ENCODE results near the gene MS4A12. TPM values are rescaled to one million over a fixed set of nuclear protein-coding genes. Genes with fewer than 3 reads are reported as not detected.
A peak's percentile ranks its signal among the peaks of the same experiment; 100 is the strongest.
"Not testable (repeated sequence)": the region's sequence is repeated elsewhere in the genome, so short reads cannot be mapped to it uniquely, and the experiment has no call there.

The MS4A12 gene
- total and polyA plus RNA-seq, 8 donors, result not detected

GRCh38 chr11:60528934-60529333 is 36.4 kb downstream of the MS4A12 start:
- no peak for TF ChIP-seq CTCF (IDR thresholded peaks at IDR 0.05)
- Histone ChIP-seq H3K9me3 (no peaks in the 10 kb centered on the region), H3K36me3 (no peaks in the 10 kb centered on the region), H3K27ac (no peak overlapping the region), H3K4me1 (no peaks in the 10 kb centered on the region), H3K27me3 (no peaks in the 10 kb centered on the region), H3K4me3 (no peak overlapping the region)
- DNase-seq, result no peak
- intact Hi-C loops (cut with DNase I), result no loop called here
- ATAC-seq, result no peak

- intact Hi-C loops (cut with DNase I), result no loop called here
- no peak for TF ChIP-seq CTCF (IDR thresholded peaks at IDR 0.05)
Measured at GRCh38 chr11:60530454-60531100, 38.0 kb downstream of the MS4A12 start.

GRCh38 chr11:60532383-60532782 is 39.8 kb downstream of the MS4A12 start:
- H3K27me3 ChIP-seq; H3K9me3 ChIP-seq; H3K36me3 ChIP-seq; ATAC-seq; H3K27ac ChIP-seq; intact Hi-C loops (cut with DNase I); H3K4me3 ChIP-seq; H3K4me1 ChIP-seq: not testable (repeated sequence)
- DNase-seq, result peak in 1 of 4 donors; percentile 20

More at GRCh38 chr11:60530454-60531100, 38.0 kb downstream of the MS4A12 start:
- no peaks in the 10 kb centered on the region for H3K9me3 ChIP-seq
- DNase-seq (no peak), ATAC-seq (no peak)
- H3K4me1 ChIP-seq, result no peaks in the 10 kb centered on the region
- no peak overlapping the region for H3K27ac ChIP-seq
- H3K27me3 ChIP-seq, result no peaks in the 10 kb centered on the region
- no peaks in the 10 kb centered on the region for H3K36me3 ChIP-seq
- H3K4me3 ChIP-seq, result no peak overlapping the region

- H3K27ac ChIP-seq; H3K9me3 ChIP-seq; ATAC-seq; H3K4me1 ChIP-seq; H3K36me3 ChIP-seq; DNase-seq; intact Hi-C loops (cut with DNase I); H3K27me3 ChIP-seq; H3K4me3 ChIP-seq: not testable (repeated sequence)
Measured at GRCh38 chr11:60538627-60539026, 46.0 kb downstream of the MS4A12 start.

GRCh38 chr11:60544077-60544476 is 51.5 kb downstream of the MS4A12 start:
- H3K4me3 ChIP-seq, result no peak overlapping the region
- H3K4me1 ChIP-seq, result no peaks in the 10 kb centered on the region
- no peaks in the 10 kb centered on the region for H3K27me3 ChIP-seq
- no peak overlapping the region for H3K27ac ChIP-seq
- no peak for ATAC-seq
- H3K36me3 ChIP-seq, result no peaks in the 10 kb centered on the region
- intact Hi-C loops (cut with DNase I), result no loop called here
- no peaks in the 10 kb centered on the region for H3K9me3 ChIP-seq
- DNase-seq, result no peak
- TF ChIP-seq CTCF (IDR thresholded peaks at IDR 0.05), result no peak

Other genes with a start within 250 kb of the MS4A12 start
- 1 to 10 TPM; 1.4 to 2.1 TPM for gene MS4A4E, start 249.6 kb upstream of the MS4A12 start, total RNA-seq
- 1 to 10 TPM; 1.2 to 3.0 (median 2.2) TPM for gene MS4A4E, start 249.6 kb upstream of the MS4A12 start, polyA plus RNA-seq (ENCODE audit: insufficient read length in 6 of 6)
- 10 to 100 TPM; 57.5 to 93.6 TPM for gene MS4A4A, start 212.1 kb upstream of the MS4A12 start, total RNA-seq
- gene MS4A4A, start 212.1 kb upstream of the MS4A12 start, polyA plus RNA-seq (ENCODE audit: insufficient read length in 6 of 6), result 10 to 100 TPM in 5 of 6 donors, 1 to 10 TPM in 1; 7.4 to 15.4 (median 12.8) TPM
- 1 to 10 TPM in 1 of 2 donors, under 1 TPM in 1; 0.87 to 4.0 TPM for gene MS4A6E, start 165.5 kb upstream of the MS4A12 start, total RNA-seq
- not detected for gene MS4A6E, start 165.5 kb upstream of the MS4A12 start, polyA plus RNA-seq (ENCODE audit: insufficient read length in 6 of 6)
- 100 to 1,000 TPM in 1 of 2 donors, 10 to 100 TPM in 1; 80.6 to 143 TPM for gene MS4A7, start 114.2 kb upstream of the MS4A12 start, total RNA-seq
- 10 to 100 TPM; 11.5 to 20.3 (median 14.2) TPM for gene MS4A7, start 114.2 kb upstream of the MS4A12 start, polyA plus RNA-seq (ENCODE audit: insufficient read length in 6 of 6)
- gene MS4A14, start 96.3 kb upstream of the MS4A12 start, total RNA-seq, result 1 to 10 TPM; 3.7 to 4.1 TPM
- gene MS4A14, start 96.3 kb upstream of the MS4A12 start, polyA plus RNA-seq (ENCODE audit: insufficient read length in 6 of 6), result under 1 TPM; 0.30 to 0.83 (median 0.64) TPM
- not detected for gene MS4A5, start 63.2 kb upstream of the MS4A12 start, total RNA-seq
- gene MS4A5, start 63.2 kb upstream of the MS4A12 start, polyA plus RNA-seq (ENCODE audit: insufficient read length in 6 of 6), result under 1 TPM in 2 of 6 donors, not detected in 4; 0.23 to 0.33 TPM
- 1 to 10 TPM in 1 of 2 donors, under 1 TPM in 1; 0.73 to 1.7 TPM for gene MS4A1, start 36.9 kb upstream of the MS4A12 start, total RNA-seq
- gene MS4A1, start 36.9 kb upstream of the MS4A12 start, polyA plus RNA-seq (ENCODE audit: insufficient read length in 6 of 6), result 1 to 10 TPM in 4 of 6 donors, under 1 TPM in 2; 0.36 to 2.1 (median 1.1) TPM
- not detected for gene MS4A13, start 22.6 kb downstream of the MS4A12 start, total RNA-seq
- not detected for gene MS4A13, start 22.6 kb downstream of the MS4A12 start, polyA plus RNA-seq (ENCODE audit: insufficient read length in 6 of 6)
- gene MS4A8, start 206.8 kb downstream of the MS4A12 start, total RNA-seq, result 10 to 100 TPM in 1 of 2 donors, not detected in 1; 11.8 TPM
- gene MS4A8, start 206.8 kb downstream of the MS4A12 start, polyA plus RNA-seq (ENCODE audit: insufficient read length in 6 of 6), result 10 to 100 TPM in 4 of 6 donors, 1 to 10 TPM in 2; 4.9 to 18.1 (median 14.4) TPM
- gene MS4A18, start 231.9 kb downstream of the MS4A12 start, total RNA-seq, result not detected
- gene MS4A18, start 231.9 kb downstream of the MS4A12 start, polyA plus RNA-seq (ENCODE audit: insufficient read length in 6 of 6), result not detected

Measured in left lung (tissue), 10 donors.